DND-41 (cell line): Measurements from ENCODE around the gene HDAC11.

Source experiments
- ATAC-seq: fragments of 200-7000 bp; cut with Tn5 transposase; 3 replicates; pipeline ENCODE4 v1.9.1; 2021; ENCODE audit warnings: low read depth; ENCODE audit not compliant: insufficient read depth
- DNase-seq: peaks from one replicate; pipeline ENCODE4 v3.0.0-alpha.2; 2020
- H2AFZ ChIP-seq: 2 replicates; pipeline ENCODE4 v1.6.0; 2012; ENCODE audit warnings: low read depth, low read length
- H3K27ac ChIP-seq: 2 replicates; pipeline ENCODE4 v1.5.1; 2012; ENCODE audit warnings: low read length, inconsistent platforms
- H3K27me3 ChIP-seq: fragments of 200-600 bp; sonication (generic); 2 replicates; pipeline ENCODE4 v1.6.0; 2012; ENCODE audit warnings: low read length, mild to moderate bottlenecking, inconsistent platforms; ENCODE audit not compliant: insufficient read depth, poor library complexity
- H3K36me3 ChIP-seq: 2 replicates; pipeline ENCODE4 v1.5.1; 2012; ENCODE audit warnings: low read length, inconsistent platforms; ENCODE audit not compliant: insufficient read depth
- H3K4me1 ChIP-seq: 2 replicates; pipeline ENCODE4 v1.5.1; 2012; ENCODE audit warnings: mild to moderate bottlenecking, low read length; ENCODE audit not compliant: insufficient read depth
- H3K4me2 ChIP-seq: 2 replicates; pipeline ENCODE4 v1.6.0; 2012; ENCODE audit warnings: mild to moderate bottlenecking, moderate library complexity, low read length, inconsistent platforms; ENCODE audit not compliant: insufficient read depth
- H3K4me3 ChIP-seq, 2 experiments: fragments of 200-600 bp in 1 of 2; shearing (Covaris generic) in 1 of 2; 2 replicates each; pipeline ENCODE4 v1.5.1; 2012 to 2016; ENCODE audit warnings: inconsistent platforms in 2 of 2, low read length in 2 of 2, mild to moderate bottlenecking in 2 of 2, low read depth in 1 of 2, moderate library complexity in 1 of 2
- H3K79me2 ChIP-seq: 2 replicates; pipeline ENCODE4 v1.6.0; 2012; ENCODE audit warnings: low read length, inconsistent platforms; ENCODE audit not compliant: insufficient read depth
- H3K9ac ChIP-seq: 2 replicates; pipeline ENCODE4 v1.6.0; 2012; ENCODE audit warnings: low read depth, mild to moderate bottlenecking, inconsistent platforms, low read length, moderate library complexity
- H3K9me3 ChIP-seq: 2 replicates; pipeline ENCODE4 v1.5.1; 2012; ENCODE audit warnings: low read length, moderate library complexity, mild to moderate bottlenecking, inconsistent platforms; ENCODE audit not compliant: insufficient read depth, severe bottlenecking
- H4K20me1 ChIP-seq: 2 replicates; pipeline ENCODE4 v1.6.0; 2012; ENCODE audit warnings: low read length; ENCODE audit not compliant: insufficient read depth
- EZH2 ChIP-seq: IDR thresholded peaks from 3 replicates; pipeline ENCODE4 v1.6.1; 2012; ENCODE audit warnings: borderline replicate concordance, low read depth, mild to moderate bottlenecking, moderate library complexity, low read length, inconsistent platforms; ENCODE audit not compliant: severe bottlenecking
- TF ChIP-seq, protein P1 (sequence below): IDR thresholded peaks from 2 replicates; pipeline ENCODE4 v1.5.1; 2012; ENCODE audit warnings: borderline replicate concordance, low read length, moderate library complexity, mild to moderate bottlenecking; ENCODE audit not compliant: poor library complexity, severe bottlenecking; ENCODE audit errors: extremely low read depth

The HDAC11 gene

GRCh38 chr3:13455644-13456043 lies 24.5 kb upstream of the HDAC11 start:
- peaks cover 21% of the 10 kb centered on the region for H3K4me1 ChIP-seq
- no peak for DNase-seq
- H3K4me2 ChIP-seq: no peak overlapping the region
- H3K36me3 ChIP-seq: no peaks in the 10 kb centered on the region
- no peaks in the 10 kb centered on the region for H4K20me1 ChIP-seq
- ATAC-seq: no peak
- TF ChIP-seq, protein P1, sequence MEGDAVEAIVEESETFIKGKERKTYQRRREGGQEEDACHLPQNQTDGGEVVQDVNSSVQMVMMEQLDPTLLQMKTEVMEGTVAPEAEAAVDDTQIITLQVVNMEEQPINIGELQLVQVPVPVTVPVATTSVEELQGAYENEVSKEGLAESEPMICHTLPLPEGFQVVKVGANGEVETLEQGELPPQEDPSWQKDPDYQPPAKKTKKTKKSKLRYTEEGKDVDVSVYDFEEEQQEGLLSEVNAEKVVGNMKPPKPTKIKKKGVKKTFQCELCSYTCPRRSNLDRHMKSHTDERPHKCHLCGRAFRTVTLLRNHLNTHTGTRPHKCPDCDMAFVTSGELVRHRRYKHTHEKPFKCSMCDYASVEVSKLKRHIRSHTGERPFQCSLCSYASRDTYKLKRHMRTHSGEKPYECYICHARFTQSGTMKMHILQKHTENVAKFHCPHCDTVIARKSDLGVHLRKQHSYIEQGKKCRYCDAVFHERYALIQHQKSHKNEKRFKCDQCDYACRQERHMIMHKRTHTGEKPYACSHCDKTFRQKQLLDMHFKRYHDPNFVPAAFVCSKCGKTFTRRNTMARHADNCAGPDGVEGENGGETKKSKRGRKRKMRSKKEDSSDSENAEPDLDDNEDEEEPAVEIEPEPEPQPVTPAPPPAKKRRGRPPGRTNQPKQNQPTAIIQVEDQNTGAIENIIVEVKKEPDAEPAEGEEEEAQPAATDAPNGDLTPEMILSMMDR: no peak
- TF ChIP-seq EZH2: no peak
- no peaks in the 10 kb centered on the region for H3K27me3 ChIP-seq
- no peak overlapping the region for H3K27ac ChIP-seq
- no peak overlapping the region for H2AFZ ChIP-seq
- H3K9ac ChIP-seq: no peak overlapping the region
- no peaks in the 10 kb centered on the region for H3K79me2 ChIP-seq
- H3K9me3 ChIP-seq: no peaks in the 10 kb centered on the region
- no peak overlapping the region for H3K4me3 ChIP-seq

- no peaks in the 10 kb centered on the region for H3K79me2 ChIP-seq
- no peaks in the 10 kb centered on the region for H3K36me3 ChIP-seq
- H3K4me2 ChIP-seq: no peak overlapping the region
- H3K4me1 ChIP-seq: peaks cover 2% of the 10 kb centered on the region
- H3K9ac ChIP-seq: no peak overlapping the region
- TF ChIP-seq, protein P1: no peak
- no peak for TF ChIP-seq EZH2
- H3K27me3 ChIP-seq: no peaks in the 10 kb centered on the region
- H2AFZ ChIP-seq: no peak overlapping the region
- no peaks in the 10 kb centered on the region for H3K9me3 ChIP-seq
- no peak for DNase-seq
- H3K27ac ChIP-seq: no peak overlapping the region
- ATAC-seq: no peak
- H3K4me3 ChIP-seq: no peak overlapping the region
- H4K20me1 ChIP-seq: no peaks in the 10 kb centered on the region
Observed at GRCh38 chr3:13457593-13457992, 22.5 kb upstream of the HDAC11 start.

DNA sequence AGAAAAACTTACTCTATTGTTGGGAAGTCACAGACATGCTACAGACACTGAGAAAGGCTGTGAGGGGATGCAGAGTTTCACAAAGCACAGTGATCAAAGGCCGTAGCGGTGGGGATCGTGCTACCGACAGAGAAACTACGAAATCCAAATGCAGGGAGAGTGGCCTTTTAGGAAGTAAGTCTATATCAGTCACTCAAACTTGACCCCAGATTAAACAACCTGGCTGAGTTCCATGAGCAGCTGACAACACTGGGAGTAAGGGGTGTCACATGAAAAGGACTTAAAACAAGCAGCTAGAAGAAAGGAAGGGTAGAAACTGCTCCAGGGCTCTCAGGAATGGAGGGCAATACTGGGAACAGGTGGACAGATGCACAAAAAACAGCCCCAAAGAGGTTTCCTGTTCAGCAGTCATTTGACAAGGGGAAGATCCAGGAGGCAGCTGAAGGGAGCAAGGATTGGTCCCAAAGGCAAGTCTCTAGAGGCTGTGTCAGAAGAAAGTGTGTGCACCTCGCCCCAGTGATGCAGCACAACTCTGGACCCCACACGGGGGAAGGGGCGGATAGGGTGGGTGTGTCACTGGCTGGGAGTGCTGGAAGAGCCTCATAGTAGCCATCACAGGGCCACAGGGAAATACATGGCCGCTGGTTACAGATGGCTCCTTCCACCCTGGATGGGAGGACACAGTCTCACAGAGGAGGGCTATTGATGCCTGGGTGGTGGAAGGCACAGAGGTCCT lies 20.3 kb upstream of the HDAC11 start:
- no peak for DNase-seq
- H3K4me2 ChIP-seq: no peak overlapping the region
- H2AFZ ChIP-seq: no peak overlapping the region

More for the DNA sequence above, 20.3 kb upstream of the HDAC11 start:
- TF ChIP-seq, protein P1: no peak
- TF ChIP-seq EZH2: no peak
- no peaks in the 10 kb centered on the region for H3K9me3 ChIP-seq
- ATAC-seq: no peak
- no peaks in the 10 kb centered on the region for H3K36me3 ChIP-seq
- H4K20me1 ChIP-seq: no peaks in the 10 kb centered on the region
- no peak overlapping the region for H3K27ac ChIP-seq
- no peaks in the 10 kb centered on the region for H3K4me1 ChIP-seq
- no peaks in the 10 kb centered on the region for H3K79me2 ChIP-seq
- H3K9ac ChIP-seq: no peak overlapping the region
- no peak overlapping the region for H3K4me3 ChIP-seq
- no peaks in the 10 kb centered on the region for H3K27me3 ChIP-seq
